Endothelial cell of umbilical vein (primary cell): ENCODE results near the gene MMUT. TPM values are rescaled to one million over a fixed set of nuclear protein-coding genes. Genes with fewer than 3 reads are reported as not detected.

Experiments
- BruUV-seq: library from RNA; stranded (reverse); fragments of 400-500 nt; replicated peaks from 2 replicates; lab custom pipeline; 2021; lab: Mats Ljungman, UMichigan
- CTCF ChIA-PET: fragments of 300-600, 350-600 bp; sonication (Branson Sonifier 250); formaldehyde crosslinking; loops from one replicate; lab custom pipeline; 2021; ENCODE audit warnings: antibody characterized with exemption, inconsistent platforms; lab: Charles Lee
- POLR2A ChIA-PET: fragments of 300-600, 350-600 bp; sonication (Branson Sonifier 250); formaldehyde crosslinking; loops from one replicate; lab custom pipeline; 2021; ENCODE audit warnings: antibody characterized with exemption, inconsistent platforms; lab: Charles Lee
- DNase-seq: peaks from one replicate; pipeline ENCODE4 v3.0.0-alpha.2; 2011; ENCODE audit warnings: low read depth, low spot score
- FAIRE-seq: peaks from 2 replicates; lab custom pipeline; 2011; peaks lifted over from hg19 to GRCh38; lab: Jason Lieb, UNC
- H2AFZ ChIP-seq: 2 replicates; pipeline ENCODE4 v1.6.0; 2012; ENCODE audit warnings: low read depth, low read length, control low read depth, inconsistent platforms
- H3K27ac ChIP-seq: 2 replicates; pipeline ENCODE4 v1.5.1; 2011; ENCODE audit warnings: low read depth, mild to moderate bottlenecking, control low read depth, low read length, moderate library complexity; ENCODE audit not compliant: insufficient read depth
- H3K27me3 ChIP-seq, 2 experiments: 2 replicates each; pipeline versions ENCODE4 v1.6.0 to v1.6.1; 2011; ENCODE audit warnings: low read length in 2 of 2, mixed read lengths in 1 of 2; ENCODE audit not compliant: control insufficient read depth in 2 of 2, insufficient read depth in 2 of 2
- H3K36me3 ChIP-seq, 2 experiments: 2 replicates in 1 of 2; 3 replicates in 1 of 2; pipeline ENCODE4 v1.5.1; 2011; ENCODE audit warnings: low read length in 2 of 2, mild to moderate bottlenecking in 1 of 2, moderate library complexity in 1 of 2; ENCODE audit not compliant: control insufficient read depth in 2 of 2, insufficient read depth in 2 of 2; ENCODE audit errors: extremely low read depth in 1 of 2
- H3K4me1 ChIP-seq: 3 replicates; pipeline ENCODE4 v1.5.1; 2011; ENCODE audit warnings: mild to moderate bottlenecking, low read length; ENCODE audit not compliant: control insufficient read depth, insufficient read depth; ENCODE audit errors: extremely low read depth
- H3K4me2 ChIP-seq: 2 replicates; pipeline ENCODE4 v1.6.1; 2011; ENCODE audit warnings: low read length, control low read depth, mixed read lengths; ENCODE audit not compliant: insufficient read depth
- H3K4me3 ChIP-seq, 3 experiments: fragments of 200-600 bp in 1 of 3; sonication (generic), shearing (Covaris generic) in 1 of 3; replicated peaks in 1 of 3; 2 replicates each; pipeline ENCODE4 v1.5.1; 2011 to 2016; ENCODE audit warnings: control low read depth in 3 of 3, low read length in 3 of 3, mild to moderate bottlenecking in 2 of 3, inconsistent platforms in 1 of 3, low read depth in 1 of 3, moderate library complexity in 1 of 3; ENCODE audit not compliant: insufficient read depth in 1 of 3
- H3K79me2 ChIP-seq: 2 replicates; pipeline ENCODE4 v1.6.0; 2012; ENCODE audit warnings: low read length, inconsistent platforms; ENCODE audit not compliant: control insufficient read depth, insufficient read depth
- H3K9ac ChIP-seq: replicated peaks from 2 replicates; pipeline ENCODE3; 2011; ENCODE audit warnings: low read length, control low read depth; ENCODE audit not compliant: insufficient read depth; ENCODE audit errors: extremely low read depth
- H3K9me1 ChIP-seq: replicated peaks from 3 replicates; pipeline ENCODE4 v1.6.0; 2011; ENCODE audit warnings: mild to moderate bottlenecking, low read length; ENCODE audit not compliant: control insufficient read depth, insufficient read depth; ENCODE audit errors: extremely low read depth
- H3K9me3 ChIP-seq: replicated peaks from 2 replicates; pipeline ENCODE4 v1.5.1; 2012; ENCODE audit warnings: low read length, inconsistent platforms; ENCODE audit not compliant: control insufficient read depth, insufficient read depth
- H4K20me1 ChIP-seq: replicated peaks from 2 replicates; pipeline ENCODE3; 2011; ENCODE audit warnings: mild to moderate bottlenecking, low read length; ENCODE audit not compliant: control insufficient read depth, insufficient read depth; ENCODE audit errors: extremely low read depth
- EZH2 ChIP-seq: IDR thresholded peaks from 2 replicates; pipeline ENCODE4 v1.6.1; 2012; ENCODE audit warnings: borderline replicate concordance, low read depth, mild to moderate bottlenecking, moderate library complexity, low read length, inconsistent platforms; ENCODE audit not compliant: severe bottlenecking
- FOS ChIP-seq: IDR thresholded peaks from 2 replicates; pipeline ENCODE4 v1.6.1; 2011; ENCODE audit warnings: mild to moderate bottlenecking, low read length, moderate library complexity, borderline replicate concordance; ENCODE audit not compliant: insufficient read depth
- GATA2 ChIP-seq: IDR thresholded peaks from 2 replicates; pipeline ENCODE4 v1.7.0; 2011; ENCODE audit warnings: low read depth, mild to moderate bottlenecking, moderate library complexity, mixed read lengths, low read length; ENCODE audit not compliant: insufficient read length, insufficient read depth
- JUN ChIP-seq: IDR thresholded peaks from 2 replicates; pipeline ENCODE4 v1.6.1; 2011; ENCODE audit warnings: borderline replicate concordance, low read depth; ENCODE audit not compliant: insufficient read length, insufficient read depth
- MYC ChIP-seq: IDR thresholded peaks from one replicate; pipeline ENCODE4 v1.6.1; 2011; ENCODE audit warnings: mild to moderate bottlenecking, low read depth, low read length
- POLR2A ChIP-seq: IDR thresholded peaks from 2 replicates; pipeline ENCODE4 v1.6.1; 2012; ENCODE audit warnings: low read depth, mild to moderate bottlenecking, control low read depth, low read length
- POLR2AphosphoS5 ChIP-seq: IDR thresholded peaks from 2 replicates; pipeline ENCODE4 v1.6.1; 2012; ENCODE audit warnings: low read depth, mild to moderate bottlenecking, control low read depth, low read length, moderate library complexity; ENCODE audit not compliant: insufficient read depth
- dilution Hi-C: fragments of 300-500 bp; cut with MboI; formaldehyde crosslinking; loops from one replicate; pipeline ENCODE4 v1.15.0; 2019; ENCODE audit warnings: low sequenced_read_pairs; ENCODE audit not compliant: extremely low pct_ligation_motif_present
- intact Hi-C: fragments of 100-400 bp; cut with micrococcal nuclease; formaldehyde crosslinking; loops from one replicate; pipeline ENCODE4 v1.10.0; 2022
- polyA plus RNA-seq, 4 experiments: library from polyadenylated mRNA; depleted of rRNA in 3 of 4; stranded (reverse) in 3 of 4; unstranded in 1 of 4; fragments of >200 nt; gene quantifications; 2 replicates each; pipeline versions ENCODE4 v1.2.1 to v1.2.3, GENCODE V29; 2011 to 2012; ENCODE audit warnings: missing spikeins in 1 of 4
- total RNA-seq: library from RNA; stranded (reverse); gene quantifications from 2 replicates; pipeline ENCODE4 v1.2.3, GENCODE V29; 2021
- TF ChIP-seq, protein P1 (sequence below): IDR thresholded peaks from 2 replicates; pipeline ENCODE4 v1.6.1; 2011; ENCODE audit not compliant: insufficient read depth, insufficient read length
- TF ChIP-seq, protein P2 (sequence below), 2 donors: IDR thresholded peaks; 1 replicate in 1 of 2; 2 replicates in 1 of 2; pipeline ENCODE4 v1.5.1; 2011; ENCODE audit warnings: low read length in 2 of 2, mild to moderate bottlenecking in 2 of 2, moderate library complexity in 2 of 2, control low read depth in 1 of 2, inconsistent platforms in 1 of 2, low read depth in 1 of 2; ENCODE audit not compliant: insufficient read depth in 1 of 2; ENCODE audit errors: extremely low read depth in 1 of 2

Gene MMUT
- total and polyA plus RNA-seq, 2 donors (not counting 3 experiments of a cell fraction or from before 2014, with no cell fraction given), result 7.8 to 15.7 TPM

DNA sequence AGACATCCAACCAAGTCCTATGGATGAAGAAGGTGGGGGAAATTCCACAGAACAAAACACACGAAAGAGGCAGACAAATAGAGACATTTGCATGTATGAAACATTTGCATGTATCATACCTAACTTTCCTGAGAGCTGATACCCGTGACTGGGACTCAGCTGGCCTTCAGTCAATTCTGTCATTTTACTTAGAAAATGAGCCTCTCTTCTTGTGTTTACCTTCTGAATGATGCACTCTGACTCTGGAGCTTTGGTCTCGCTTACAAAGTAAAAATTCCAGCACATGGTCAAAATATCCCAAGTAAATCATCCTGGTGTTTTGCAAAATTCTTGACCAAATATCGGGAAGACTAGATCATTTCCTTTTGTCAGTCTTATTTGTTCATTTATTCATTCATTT is 46.9 kb downstream of the MMUT start:
- Histone ChIP-seq H3K9me1 (no peaks in the 10 kb centered on the region), H3K27ac (no peak overlapping the region), H3K9ac (no peak overlapping the region), H4K20me1 (no peaks in the 10 kb centered on the region), H3K4me3 (no peak overlapping the region), H2AFZ (no peak overlapping the region), H3K9me3 (no peaks in the 10 kb centered on the region), H3K36me3 (no peaks in the 10 kb centered on the region), H3K27me3 (no peaks in the 10 kb centered on the region), H3K4me1 (no peaks in the 10 kb centered on the region), H3K79me2 (no peaks in the 10 kb centered on the region), H3K4me2 (no peak overlapping the region)
- TF ChIP-seq, protein P1, sequence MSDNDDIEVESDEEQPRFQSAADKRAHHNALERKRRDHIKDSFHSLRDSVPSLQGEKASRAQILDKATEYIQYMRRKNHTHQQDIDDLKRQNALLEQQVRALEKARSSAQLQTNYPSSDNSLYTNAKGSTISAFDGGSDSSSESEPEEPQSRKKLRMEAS, result no peak
- TF ChIP-seq GATA2 (no peak), POLR2AphosphoS5 (no peak), FOS (no peak), JUN (no peak), EZH2 (no peak), POLR2A (no peak), MYC (no peak)
- TF ChIP-seq, protein P2, sequence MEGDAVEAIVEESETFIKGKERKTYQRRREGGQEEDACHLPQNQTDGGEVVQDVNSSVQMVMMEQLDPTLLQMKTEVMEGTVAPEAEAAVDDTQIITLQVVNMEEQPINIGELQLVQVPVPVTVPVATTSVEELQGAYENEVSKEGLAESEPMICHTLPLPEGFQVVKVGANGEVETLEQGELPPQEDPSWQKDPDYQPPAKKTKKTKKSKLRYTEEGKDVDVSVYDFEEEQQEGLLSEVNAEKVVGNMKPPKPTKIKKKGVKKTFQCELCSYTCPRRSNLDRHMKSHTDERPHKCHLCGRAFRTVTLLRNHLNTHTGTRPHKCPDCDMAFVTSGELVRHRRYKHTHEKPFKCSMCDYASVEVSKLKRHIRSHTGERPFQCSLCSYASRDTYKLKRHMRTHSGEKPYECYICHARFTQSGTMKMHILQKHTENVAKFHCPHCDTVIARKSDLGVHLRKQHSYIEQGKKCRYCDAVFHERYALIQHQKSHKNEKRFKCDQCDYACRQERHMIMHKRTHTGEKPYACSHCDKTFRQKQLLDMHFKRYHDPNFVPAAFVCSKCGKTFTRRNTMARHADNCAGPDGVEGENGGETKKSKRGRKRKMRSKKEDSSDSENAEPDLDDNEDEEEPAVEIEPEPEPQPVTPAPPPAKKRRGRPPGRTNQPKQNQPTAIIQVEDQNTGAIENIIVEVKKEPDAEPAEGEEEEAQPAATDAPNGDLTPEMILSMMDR (IDR thresholded peaks at IDR 0.05; ENCODE audit: extremely low read depth in 1 of 2, insufficient read depth in 1 of 2, low read depth in 1 of 2, low read length in 2 of 2), result no peak
- no TSS peak for BruUV-seq
- dilution Hi-C loops (no loop called here), intact Hi-C loops (loop anchor here (10.0 kb wide), 1 partner anchor 171 kb away; no protein-coding TSS in a partner anchor)
- DNase-seq (no peak), FAIRE-seq (no peak)
- CTCF ChIA-PET, result interaction anchor here (1.7 kb wide), 1 partner anchor 1628 kb away, joined by 3 read pairs; no protein-coding TSS in a partner anchor
- POLR2A ChIA-PET, result no interaction called here
